Brain microvascular endothelial cell (primary cell): Measurements from ENCODE around the gene CHP1.
"Not testable (repeated sequence)": the region's sequence is repeated elsewhere in the genome, so short reads cannot be mapped to it uniquely, and the experiment has no call there.

Source experiments
- DNase-seq: peaks from one replicate; pipeline ENCODE4 v3.0.0-alpha.2; 2020
- H3K27ac ChIP-seq: fragments of 250-450 bp; sonication (Bioruptor Pico); 2 replicates; pipeline ENCODE4 v1.5.1; 2020; ENCODE audit warnings: mild to moderate bottlenecking, moderate library complexity
- H3K27me3 ChIP-seq: fragments of 250-450 bp; sonication (Bioruptor Pico); replicated peaks from 2 replicates; pipeline ENCODE4 v1.5.1; 2020; ENCODE audit warnings: mild to moderate bottlenecking
- H3K36me3 ChIP-seq: fragments of 250-450 bp; sonication (Bioruptor Pico); replicated peaks from 2 replicates; pipeline ENCODE4 v1.5.1; 2020; ENCODE audit warnings: mild to moderate bottlenecking
- H3K4me3 ChIP-seq: 2 replicates; pipeline ENCODE4 v1.5.1; 2011; ENCODE audit warnings: low read depth, mild to moderate bottlenecking, control low read depth, low read length, moderate library complexity
- in situ Hi-C: cut with HindIII; loops from 2 replicates; pipeline ENCODE4 v1.10.0; 2017; ENCODE audit warnings: low sequenced_read_pairs, low pct_ligation_motif_present
- TF ChIP-seq, protein P1 (sequence below): IDR thresholded peaks from 2 replicates; pipeline ENCODE4 v1.5.1; 2011; ENCODE audit warnings: low read depth, mild to moderate bottlenecking, moderate library complexity, low read length, control low read depth, inconsistent platforms; ENCODE audit errors: missing control alignments

CHP1 gene

DNA sequence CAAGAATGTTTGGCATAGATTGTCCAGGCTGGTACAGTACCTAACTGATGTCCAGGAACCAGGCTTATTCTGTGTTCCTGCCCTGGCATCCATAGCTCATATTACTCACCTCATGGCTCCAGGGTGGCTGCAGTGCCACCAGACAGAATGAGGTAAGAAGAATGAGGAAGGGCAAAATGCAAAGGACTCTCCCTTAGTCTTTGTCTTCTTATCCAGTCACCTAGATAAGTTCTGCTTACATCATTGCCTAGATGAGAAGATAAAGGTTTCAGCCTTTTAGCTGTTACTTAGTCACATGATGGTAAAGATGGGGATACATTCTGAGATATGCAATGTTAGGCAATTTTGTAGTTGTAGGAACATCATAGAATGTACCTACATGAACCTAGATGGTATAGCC, 45.8 kb downstream of the CHP1 start:
- Histone ChIP-seq H3K36me3 (peaks cover 32% of the 10 kb centered on the region), H3K27me3 (no peaks in the 10 kb centered on the region), H3K4me3 (no peak overlapping the region), H3K27ac (no peak overlapping the region)
- no peak for DNase-seq
- in situ Hi-C loops = no loop called here
- TF ChIP-seq, protein P1, sequence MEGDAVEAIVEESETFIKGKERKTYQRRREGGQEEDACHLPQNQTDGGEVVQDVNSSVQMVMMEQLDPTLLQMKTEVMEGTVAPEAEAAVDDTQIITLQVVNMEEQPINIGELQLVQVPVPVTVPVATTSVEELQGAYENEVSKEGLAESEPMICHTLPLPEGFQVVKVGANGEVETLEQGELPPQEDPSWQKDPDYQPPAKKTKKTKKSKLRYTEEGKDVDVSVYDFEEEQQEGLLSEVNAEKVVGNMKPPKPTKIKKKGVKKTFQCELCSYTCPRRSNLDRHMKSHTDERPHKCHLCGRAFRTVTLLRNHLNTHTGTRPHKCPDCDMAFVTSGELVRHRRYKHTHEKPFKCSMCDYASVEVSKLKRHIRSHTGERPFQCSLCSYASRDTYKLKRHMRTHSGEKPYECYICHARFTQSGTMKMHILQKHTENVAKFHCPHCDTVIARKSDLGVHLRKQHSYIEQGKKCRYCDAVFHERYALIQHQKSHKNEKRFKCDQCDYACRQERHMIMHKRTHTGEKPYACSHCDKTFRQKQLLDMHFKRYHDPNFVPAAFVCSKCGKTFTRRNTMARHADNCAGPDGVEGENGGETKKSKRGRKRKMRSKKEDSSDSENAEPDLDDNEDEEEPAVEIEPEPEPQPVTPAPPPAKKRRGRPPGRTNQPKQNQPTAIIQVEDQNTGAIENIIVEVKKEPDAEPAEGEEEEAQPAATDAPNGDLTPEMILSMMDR = no peak

- no peaks in the 10 kb centered on the region for H3K27me3 ChIP-seq
- no peak for DNase-seq
- H3K36me3 ChIP-seq = peaks cover 32% of the 10 kb centered on the region
- no peak overlapping the region for H3K27ac ChIP-seq
- no peak overlapping the region for H3K4me3 ChIP-seq
- TF ChIP-seq, protein P1 = no peak
- in situ Hi-C loops = no loop called here
Observed at GRCh38 chr15:41278319-41278718, 47.3 kb downstream of the CHP1 start.

GRCh38 chr15:41279535-41280283, 48.6 kb downstream of the CHP1 start:
- in situ Hi-C loops = no loop called here
- Histone ChIP-seq H3K27ac (no peak overlapping the region), H3K4me3 (no peak overlapping the region), H3K27me3 (no peaks in the 10 kb centered on the region), H3K36me3 (peaks cover 29% of the 10 kb centered on the region)
- DNase-seq = no peak
- TF ChIP-seq, protein P1 = no peak

DNA sequence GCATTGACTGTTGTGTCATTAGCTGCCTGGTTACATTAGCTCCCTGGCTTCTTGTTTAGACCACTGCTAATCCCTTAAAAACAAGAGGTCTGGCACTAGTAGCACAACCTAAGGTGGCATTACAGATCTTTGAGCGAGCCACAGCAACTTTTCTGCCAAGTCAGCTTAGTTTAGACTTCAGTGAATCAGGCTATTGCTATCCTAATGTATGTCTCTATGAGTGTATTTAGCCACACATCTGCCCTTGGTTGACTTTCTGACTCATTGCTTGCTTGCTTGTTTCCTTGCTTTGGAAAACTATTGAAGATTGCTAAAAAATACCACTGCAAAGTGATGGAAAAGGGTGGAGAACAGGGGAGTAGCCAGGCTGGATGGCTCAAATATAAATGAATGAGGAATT, 50.2 kb downstream of the CHP1 start:
- peaks cover 29% of the 10 kb centered on the region for H3K36me3 ChIP-seq
- H3K27ac ChIP-seq = no peak overlapping the region
- peak; percentile 83 for DNase-seq
- no peaks in the 10 kb centered on the region for H3K27me3 ChIP-seq
- in situ Hi-C loops = no loop called here
- TF ChIP-seq, protein P1 = no peak
- H3K4me3 ChIP-seq = no peak overlapping the region

DNA sequence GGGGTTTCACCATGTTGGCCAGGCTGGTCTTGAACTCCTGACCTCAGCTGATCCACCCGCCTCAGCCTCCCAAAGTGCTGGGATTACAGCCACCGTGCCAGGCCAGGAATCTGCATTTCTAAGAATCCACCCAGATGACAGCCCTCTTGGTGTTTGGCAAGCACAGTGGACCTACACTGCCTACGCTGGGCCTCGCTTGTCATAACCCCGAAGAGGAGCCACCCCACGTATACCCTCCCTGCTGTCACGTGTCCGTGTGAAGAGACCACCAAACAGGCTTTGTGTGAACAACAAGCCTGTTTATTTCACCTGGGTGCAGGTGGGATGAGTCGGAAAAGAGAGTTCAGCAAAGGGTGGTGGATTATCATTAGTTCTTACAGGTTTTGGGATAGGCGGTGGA, 51.4 kb downstream of the CHP1 start:
- H3K4me3 ChIP-seq, H3K27ac ChIP-seq, DNase-seq, in situ Hi-C loops, H3K27me3 ChIP-seq: not testable (repeated sequence)
- H3K36me3 ChIP-seq = peaks cover 34% of the 10 kb centered on the region

DNA sequence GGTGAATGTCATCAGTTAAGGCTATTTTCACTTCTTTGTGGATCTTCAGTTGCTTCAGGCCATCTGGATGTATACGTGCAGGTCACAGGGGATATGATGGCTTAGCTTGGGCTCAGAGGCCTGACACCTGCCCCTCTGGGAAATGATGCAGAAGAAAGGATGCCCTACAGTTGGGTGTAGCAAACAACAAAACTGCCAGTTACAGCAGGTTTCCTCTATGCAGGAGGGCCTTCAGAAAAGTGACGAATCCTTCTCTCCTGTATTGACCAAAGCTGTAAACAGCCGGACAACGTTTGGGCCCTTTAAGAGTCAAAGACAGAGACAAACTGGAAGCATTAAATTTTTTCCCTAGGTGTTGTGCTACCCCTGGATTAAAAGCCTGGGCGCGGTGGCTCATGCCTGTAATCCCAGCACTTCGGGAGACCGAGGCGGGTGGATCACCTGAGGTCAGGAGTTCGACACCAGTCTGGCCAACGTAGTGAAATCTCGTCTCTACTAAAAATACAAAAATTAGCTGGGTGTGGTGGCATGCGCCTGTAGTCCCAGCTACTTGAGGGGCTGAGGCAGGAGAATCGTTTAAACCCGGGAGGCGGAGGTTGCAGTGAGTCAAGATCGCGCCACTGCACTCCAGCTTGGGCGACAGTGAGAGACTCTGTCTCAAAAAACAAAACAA, 52.0 kb downstream of the CHP1 start:
- in situ Hi-C loops = not testable (repeated sequence)
- Histone ChIP-seq H3K27ac (peak overlapping the region; percentile 79), H3K4me3 (peak overlapping the region; percentile 27)

More for the DNA sequence above, 52.0 kb downstream of the CHP1 start:
- H3K36me3 ChIP-seq = peaks cover 41% of the 10 kb centered on the region
- not testable (repeated sequence) for H3K27me3 ChIP-seq, DNase-seq
